ENCODE measurements around the gene STK25. TPM values are rescaled to one million over a fixed set of nuclear protein-coding genes. Genes with fewer than 3 reads are reported as not detected.

The STK25 gene
- total RNA-seq, 1 donor from 2014 or later = 95.9 TPM

GRCh38 chr2:241498115-241499070, 10.0 kb downstream of the STK25 start:
- no peak for DNase-seq (ENCODE audit: low spot score)

GRCh38 chr2:241496904-241497877, 11.2 kb downstream of the STK25 start:
- intact Hi-C loops (cut with DNase I) = no loop called here
- DNase-seq (ENCODE audit: low spot score) = no peak

More at GRCh38 chr2:241498115-241499070, 10.0 kb downstream of the STK25 start:
- intact Hi-C loops (cut with DNase I) = no loop called here

- no peak for DNase-seq (ENCODE audit: low spot score)
Measured at GRCh38 chr2:241496003-241496707, 12.2 kb downstream of the STK25 start.

GRCh38 chr2:241495172-241496002, 13.0 kb downstream of the STK25 start:
- intact Hi-C loops (cut with DNase I) = no loop called here

More at GRCh38 chr2:241496003-241496707, 12.2 kb downstream of the STK25 start:
- intact Hi-C loops (cut with DNase I) = no loop called here

GRCh38 chr2:241494311-241494908, 14.0 kb downstream of the STK25 start:
- DNase-seq (ENCODE audit: low spot score) = no peak
- intact Hi-C loops (cut with DNase I) = no loop called here

More at GRCh38 chr2:241495172-241496002, 13.0 kb downstream of the STK25 start:
- no peak for DNase-seq (ENCODE audit: low spot score)

GRCh38 chr2:241493092-241493491, 15.3 kb downstream of the STK25 start:
- intact Hi-C loops (cut with DNase I) = no loop called here
- no peak for DNase-seq (ENCODE audit: low spot score)

DNA sequence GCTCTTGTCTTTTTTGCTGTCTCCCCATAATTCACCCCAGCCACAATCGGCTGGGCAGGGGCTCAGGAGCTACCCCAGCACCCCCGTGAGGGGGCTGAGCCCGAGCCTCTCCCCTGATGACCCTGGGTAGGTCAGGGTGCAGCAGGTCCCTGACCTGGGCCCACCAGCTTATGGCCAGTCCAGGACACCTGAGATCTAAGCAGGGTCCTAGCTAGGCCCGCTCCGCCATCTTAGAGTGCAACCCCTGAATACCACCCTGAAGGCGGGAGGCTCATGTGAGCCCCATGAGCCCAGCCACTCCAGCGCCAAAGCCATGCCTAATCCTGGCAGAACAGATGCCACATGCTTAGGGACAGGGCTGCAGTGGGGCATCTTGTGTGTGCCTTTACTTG, 16.2 kb downstream of the STK25 start:
- no peak for DNase-seq (ENCODE audit: low spot score)
- intact Hi-C loops (cut with DNase I) = no loop called here

DNA sequence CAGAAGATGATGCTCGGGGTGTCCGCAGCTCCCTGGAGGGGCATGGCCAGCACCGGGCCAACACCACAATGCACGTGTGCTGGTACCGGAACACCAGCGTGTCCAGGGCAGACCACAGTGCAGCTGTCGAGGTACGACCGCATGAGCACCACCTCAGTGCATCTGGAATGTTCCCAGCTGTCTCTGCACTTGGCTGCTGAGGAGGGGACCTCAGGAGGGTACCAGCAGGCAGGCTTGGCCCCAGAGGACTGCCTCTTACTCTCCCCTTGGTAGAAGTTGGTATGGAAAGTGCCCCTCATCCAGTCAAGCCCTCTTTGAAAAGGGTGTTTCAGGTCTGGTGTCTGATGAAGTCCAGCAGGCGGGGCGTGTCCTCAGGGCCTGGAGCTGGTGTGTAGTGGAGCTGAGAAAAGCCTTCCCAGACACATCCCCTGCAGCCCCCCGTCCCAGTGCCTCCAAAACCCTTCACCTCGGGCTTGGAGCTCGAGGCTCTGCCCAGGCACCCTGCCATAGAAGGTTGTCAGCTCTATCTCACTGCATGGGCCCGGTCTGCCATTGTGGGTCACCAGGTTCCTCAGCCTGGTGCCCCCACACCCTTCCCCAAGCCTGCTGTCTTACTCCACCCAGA, 16.7 kb downstream of the STK25 start:
- no peak for DNase-seq (ENCODE audit: low spot score)
- intact Hi-C loops (cut with DNase I) = no loop called here

DNA sequence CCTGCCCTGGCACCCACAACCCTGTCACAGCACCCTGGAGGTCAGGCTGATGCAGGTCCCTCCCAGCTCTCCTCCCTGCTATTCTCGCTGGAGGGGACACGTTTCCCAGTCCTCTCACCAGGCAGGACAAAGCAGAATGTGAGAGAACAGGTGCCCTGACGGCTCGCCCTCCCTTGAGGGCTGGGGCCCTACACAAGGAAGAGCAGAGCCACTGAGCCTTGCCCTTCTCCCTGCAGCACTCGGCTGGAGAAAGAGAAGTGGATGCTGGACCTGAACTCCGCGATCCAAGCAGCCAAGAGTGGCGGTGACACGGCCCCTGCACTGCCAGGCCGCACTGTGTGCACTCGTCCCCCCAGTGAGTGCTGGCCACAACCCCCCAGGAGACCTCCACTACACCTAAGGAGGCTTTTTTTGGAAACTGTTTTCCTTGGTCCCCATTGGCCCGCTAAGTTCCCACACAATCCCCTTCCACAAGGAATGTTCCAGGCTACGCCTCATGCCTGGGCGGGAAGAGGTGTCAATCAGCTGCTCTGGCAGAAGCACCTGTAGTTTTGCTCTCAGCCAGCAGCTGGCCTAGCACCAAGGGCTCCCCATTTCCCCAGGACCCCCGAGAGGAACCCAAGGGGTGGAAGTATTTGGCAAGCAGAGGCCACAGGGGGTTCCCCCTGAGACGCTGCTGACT, 17.4 kb downstream of the STK25 start:
- no peak for DNase-seq (ENCODE audit: low spot score)
- intact Hi-C loops (cut with DNase I) = no loop called here

DNA sequence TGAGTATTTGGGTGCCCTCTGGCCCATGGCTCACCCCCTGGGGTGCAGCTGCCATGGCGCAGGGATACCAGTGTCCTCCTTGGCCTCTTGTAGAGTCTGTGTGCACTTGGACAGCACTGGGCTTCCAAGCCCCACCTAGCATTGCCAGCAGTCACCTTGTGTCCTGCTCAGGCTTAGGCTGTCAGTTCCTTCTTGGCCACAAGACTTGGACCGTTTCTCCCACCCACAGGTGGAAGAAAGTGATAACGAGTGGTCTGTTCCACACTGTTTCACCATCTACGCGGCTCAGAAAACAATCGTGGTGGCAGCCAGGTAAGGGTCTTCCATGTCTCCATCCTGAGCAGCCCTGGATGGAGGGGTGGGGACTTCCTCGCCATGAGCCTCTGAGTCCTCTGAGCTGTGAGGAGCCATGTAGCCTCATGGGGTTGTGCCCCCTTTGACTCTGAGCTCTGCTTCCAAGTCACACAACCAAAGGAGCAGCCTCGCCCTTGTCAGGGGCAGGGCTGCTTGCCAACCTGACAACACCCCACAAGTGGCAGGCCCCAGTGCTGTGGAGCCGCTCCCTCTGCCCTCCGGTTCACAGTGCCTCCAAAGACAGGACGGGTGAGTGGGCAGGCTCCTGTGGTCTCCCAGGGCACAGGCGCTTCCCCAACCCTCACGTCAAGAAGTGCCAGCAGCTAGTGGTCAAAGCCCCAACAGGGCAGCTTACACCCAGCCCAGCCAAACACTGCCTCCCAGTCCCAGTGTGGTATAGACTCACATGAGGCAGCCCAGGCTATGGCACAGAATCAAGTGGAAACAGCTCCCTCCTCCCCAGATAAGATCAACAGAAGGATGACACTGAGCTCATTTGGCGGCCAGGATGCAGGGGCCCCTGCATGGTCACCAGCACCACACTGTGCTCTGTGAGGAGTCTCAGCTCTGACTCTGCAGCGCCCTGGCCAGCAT, 18.4 kb downstream of the STK25 start:
- intact Hi-C loops (cut with DNase I) = no loop called here
- no peak for DNase-seq (ENCODE audit: low spot score)

DNA sequence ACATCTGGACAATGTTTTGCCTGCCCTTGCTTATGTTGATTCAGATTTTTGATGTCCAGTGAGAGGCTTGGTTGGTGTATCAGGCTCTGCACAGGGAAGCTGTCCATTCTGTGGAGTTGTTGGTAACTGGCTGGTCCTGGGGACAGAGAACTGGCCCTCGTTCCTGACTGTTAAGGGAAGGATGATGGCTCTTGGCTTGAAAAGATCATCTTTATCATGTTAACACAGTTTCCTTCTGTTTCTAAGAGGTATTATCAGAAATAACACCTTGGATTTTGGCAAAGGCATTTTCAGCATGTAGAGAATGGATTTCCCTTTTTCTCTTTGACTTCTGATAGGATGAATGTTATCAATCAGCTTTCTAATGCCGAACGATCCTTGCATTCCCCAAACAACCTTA, 19.3 kb downstream of the STK25 start:
- DNase-seq (ENCODE audit: low spot score) = no peak
- intact Hi-C loops (cut with DNase I) = no loop called here

- intact Hi-C loops (cut with DNase I) = no loop called here
- no peak for DNase-seq (ENCODE audit: low spot score)
Measured at GRCh38 chr2:241485172-241485911, 23.0 kb downstream of the STK25 start.

- intact Hi-C loops (cut with DNase I) = no loop called here
- DNase-seq (ENCODE audit: low spot score) = no peak
Measured at GRCh38 chr2:241483305-241483704, 25.1 kb downstream of the STK25 start.

DNA sequence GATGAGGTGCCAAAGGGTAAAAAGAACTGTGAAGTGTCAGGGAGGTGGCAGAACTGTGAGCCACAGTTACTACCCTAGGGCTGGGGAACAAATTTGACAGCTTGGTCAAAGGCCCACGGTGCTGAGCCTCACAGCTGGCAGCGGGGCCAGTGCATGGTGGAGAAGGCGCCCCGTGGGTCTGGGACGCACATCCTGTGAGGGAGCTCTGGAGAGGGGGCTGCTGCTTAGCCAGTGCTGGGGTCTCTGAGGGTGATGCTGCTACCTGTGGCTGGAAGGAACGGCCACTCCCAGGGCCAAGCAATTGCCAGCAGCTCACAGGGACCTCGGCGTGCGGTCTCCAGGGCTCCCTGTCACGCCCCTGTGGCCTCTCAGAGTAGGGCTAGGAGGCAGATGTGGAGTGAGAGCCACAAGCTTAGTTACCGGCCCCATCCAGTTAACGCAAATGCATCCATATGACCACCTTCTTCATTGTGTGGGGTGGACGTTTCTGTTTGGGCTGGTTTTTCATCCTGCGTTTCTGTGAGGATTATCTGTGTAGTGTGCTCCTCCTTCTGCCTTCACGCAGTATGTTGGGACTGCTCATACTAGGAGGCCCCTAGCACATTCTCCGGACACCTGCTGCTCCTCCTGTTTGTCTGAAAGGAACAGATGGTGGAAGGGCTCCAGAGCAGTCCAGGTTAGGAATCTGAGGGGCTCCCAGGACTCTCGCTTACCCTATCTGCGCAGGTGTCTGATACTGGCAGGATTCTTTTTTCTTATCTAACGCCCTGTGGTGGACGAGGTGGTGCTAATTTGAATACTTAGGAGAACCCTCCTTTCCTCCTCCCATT, 26.0 kb downstream of the STK25 start:
- intact Hi-C loops (cut with DNase I) = no loop called here
- no peak for DNase-seq (ENCODE audit: low spot score)

- intact Hi-C loops (cut with DNase I) = no loop called here
- DNase-seq (ENCODE audit: low spot score) = no peak
Measured at GRCh38 chr2:241481687-241482086, 26.7 kb downstream of the STK25 start.
